NCI-H524 (cell line): ENCODE data around the gene SEPTIN2.
"Not testable (repeated sequence)": the region's sequence is repeated elsewhere in the genome, so short reads cannot be mapped to it uniquely, and the experiment has no call there.

Experiments
- DNase-seq, 2 experiments: peaks; one replicate each; lab custom pipeline; 2025; lab: John Stamatoyannopoulos, UW

Gene SEPTIN2

GRCh38 chr2:241288324-241288888, 27.3 kb upstream of the SEPTIN2 start:
- DNase-seq, result no peak

DNA sequence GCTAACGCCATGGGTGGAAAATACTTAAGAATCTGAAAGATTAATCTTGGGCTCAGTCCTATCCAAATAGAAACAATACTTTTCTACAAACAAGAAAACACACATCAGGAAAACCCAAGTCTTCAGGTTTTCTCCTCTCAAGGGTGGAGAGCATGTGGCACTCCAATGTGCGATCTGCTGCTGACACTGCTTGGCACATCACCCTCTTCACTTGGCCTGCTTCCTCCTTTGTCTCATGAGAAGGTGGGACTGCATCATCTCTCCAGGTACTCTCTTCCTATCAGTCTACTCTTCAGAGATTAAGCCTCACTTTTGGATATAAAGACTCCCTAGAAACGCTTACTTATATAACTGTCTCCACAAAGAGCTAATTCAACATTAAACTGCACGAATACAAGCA, 26.7 kb upstream of the SEPTIN2 start:
- DNase-seq, result no peak

DNA sequence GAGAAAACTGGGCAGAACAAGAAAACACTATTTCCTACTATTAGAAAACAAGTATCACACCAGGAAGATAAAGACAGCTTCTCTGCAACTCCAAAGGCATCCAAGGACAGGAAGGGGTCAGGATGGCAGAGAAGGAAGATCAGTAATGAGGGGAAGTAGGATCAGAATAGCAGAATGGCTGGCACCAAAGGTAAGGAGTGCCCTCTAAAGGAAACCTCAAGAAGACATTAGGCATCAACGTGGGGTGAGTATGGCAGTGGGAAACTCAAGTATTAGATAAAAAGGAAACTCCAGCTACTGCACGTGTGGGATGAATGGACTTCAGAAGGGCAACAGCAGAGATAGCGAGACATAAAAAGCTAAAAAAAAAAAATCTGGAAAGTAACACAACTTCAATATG, 26.1 kb upstream of the SEPTIN2 start:
- DNase-seq, result no peak

GRCh38 chr2:241291153-241291552, 24.6 kb upstream of the SEPTIN2 start:
- DNase-seq, result no peak

GRCh38 chr2:241291977-241292376, 23.7 kb upstream of the SEPTIN2 start:
- no peak for DNase-seq

- DNase-seq, result not testable (repeated sequence)
Measured at GRCh38 chr2:241293378-241293797, 22.3 kb upstream of the SEPTIN2 start.

DNA sequence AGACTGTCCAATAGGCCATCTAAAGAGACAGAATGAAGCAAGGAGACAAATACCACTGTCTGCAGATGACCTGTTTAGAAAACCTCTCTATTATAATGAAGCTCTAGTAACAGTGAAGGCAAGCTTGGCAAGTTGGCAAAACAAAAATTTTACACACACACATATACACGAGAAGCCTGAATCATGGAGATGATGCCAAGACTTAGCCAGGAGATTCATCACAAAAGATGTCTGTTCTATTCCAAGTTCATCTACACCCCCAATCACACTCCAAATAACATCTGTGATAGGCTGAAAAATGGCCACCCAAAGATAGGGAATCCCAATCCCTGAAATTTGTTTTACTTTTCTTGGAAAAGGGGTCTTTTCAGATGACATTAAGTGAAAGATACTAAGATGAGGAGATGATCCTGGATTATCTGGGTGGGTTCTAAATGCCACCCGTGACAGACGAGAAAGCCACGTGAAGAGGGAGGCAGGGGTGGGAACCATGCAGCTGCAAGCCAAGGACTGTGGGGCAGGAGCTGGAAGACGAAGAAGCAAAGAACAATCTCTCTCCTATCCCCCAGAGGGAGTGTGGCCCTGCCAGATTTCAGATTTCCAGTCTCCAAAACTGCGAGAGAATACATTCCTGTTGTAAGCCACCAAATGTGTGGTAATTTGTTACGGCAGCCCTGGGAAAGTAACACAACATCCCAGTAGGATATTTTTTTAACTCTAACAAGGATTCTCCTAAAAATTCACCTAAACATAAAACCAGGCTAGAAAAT, 20.2 kb upstream of the SEPTIN2 start:
- DNase-seq, result no peak

DNA sequence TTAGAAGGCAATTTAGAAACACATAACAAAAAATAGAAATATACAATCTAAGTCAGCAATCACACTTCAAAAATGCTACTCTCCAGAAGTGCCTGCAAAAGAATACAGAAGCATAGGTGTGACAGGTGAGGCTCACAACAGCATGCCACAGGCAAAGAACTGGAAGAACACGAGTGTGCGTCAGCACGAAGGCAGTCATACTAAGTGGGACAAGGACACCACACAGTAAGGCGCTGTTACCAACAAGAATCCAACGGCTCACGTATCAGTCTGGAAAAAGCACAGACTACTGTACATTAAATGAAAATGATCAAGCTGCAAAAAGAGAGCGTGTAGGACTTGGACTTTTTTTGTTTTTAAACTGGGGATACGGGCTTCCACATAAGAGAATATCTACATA, 19.0 kb upstream of the SEPTIN2 start:
- no peak for DNase-seq

- DNase-seq, result no peak
Measured at GRCh38 chr2:241298673-241299072, 17.1 kb upstream of the SEPTIN2 start.

DNA sequence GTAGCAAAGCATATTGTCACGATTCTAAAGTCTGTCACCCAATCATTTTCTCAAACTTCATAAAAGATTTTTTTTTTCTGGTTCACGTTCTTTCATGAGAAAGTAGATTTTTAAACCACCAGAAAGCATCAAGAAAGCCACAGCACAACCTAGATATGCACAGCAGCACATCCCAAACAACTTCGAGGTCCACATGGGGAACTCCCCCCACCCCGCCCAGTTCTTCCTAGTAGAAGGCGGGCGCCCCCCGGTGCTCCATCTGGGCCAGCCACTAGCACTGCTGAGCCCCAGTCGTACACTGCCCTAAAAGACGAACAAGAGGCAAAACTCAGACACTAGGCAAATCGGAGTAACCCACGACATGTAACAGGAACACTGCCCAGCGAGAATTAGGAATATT, 15.7 kb upstream of the SEPTIN2 start:
- no peak for DNase-seq

- no peak for DNase-seq
Measured at GRCh38 chr2:241302083-241302482, 13.6 kb upstream of the SEPTIN2 start.

GRCh38 chr2:241302759-241303651, 12.7 kb upstream of the SEPTIN2 start:
- peak; percentile 28 to 67 for DNase-seq

- no peak for DNase-seq
Measured at GRCh38 chr2:241304039-241304670, 11.6 kb upstream of the SEPTIN2 start.

DNA sequence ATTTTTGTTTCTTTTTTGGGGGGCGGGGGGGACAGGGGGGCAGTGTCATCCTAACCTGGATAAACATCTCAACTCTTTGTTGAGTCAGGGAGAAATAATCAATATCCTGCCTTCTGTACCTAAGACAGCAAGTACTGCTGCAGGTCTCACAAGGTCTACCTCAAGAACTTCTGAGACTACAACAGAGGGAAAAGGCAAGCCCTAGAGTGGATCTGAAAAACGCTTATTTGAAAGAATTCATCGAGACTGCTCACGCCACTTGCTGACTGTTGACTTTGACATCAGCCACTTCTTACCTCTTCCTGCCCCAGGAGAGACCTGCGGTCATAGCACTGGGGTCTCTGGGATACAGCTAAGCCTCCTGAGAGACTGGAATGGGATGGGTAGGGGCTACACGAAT, 8.7 kb upstream of the SEPTIN2 start:
- no peak for DNase-seq

DNA sequence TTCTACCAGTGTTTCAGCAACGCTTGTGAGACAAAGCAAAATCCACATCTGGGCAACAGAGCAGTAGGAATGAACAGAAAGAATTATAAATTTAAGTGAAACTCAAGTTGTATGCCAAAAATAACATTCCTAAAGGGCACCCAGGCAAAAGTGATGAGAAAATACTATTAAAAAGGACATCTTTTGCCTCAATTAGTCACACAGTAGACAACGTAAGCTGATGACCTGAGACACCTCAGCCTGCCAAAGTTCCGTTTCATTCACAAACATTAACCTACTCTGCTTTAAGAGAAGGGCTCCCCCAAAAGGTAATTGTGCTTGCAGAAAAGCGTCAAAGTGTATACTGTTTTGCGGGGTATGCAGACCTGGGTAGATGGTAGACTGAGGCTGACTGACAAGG, 7.5 kb upstream of the SEPTIN2 start:
- DNase-seq, result no peak

DNA sequence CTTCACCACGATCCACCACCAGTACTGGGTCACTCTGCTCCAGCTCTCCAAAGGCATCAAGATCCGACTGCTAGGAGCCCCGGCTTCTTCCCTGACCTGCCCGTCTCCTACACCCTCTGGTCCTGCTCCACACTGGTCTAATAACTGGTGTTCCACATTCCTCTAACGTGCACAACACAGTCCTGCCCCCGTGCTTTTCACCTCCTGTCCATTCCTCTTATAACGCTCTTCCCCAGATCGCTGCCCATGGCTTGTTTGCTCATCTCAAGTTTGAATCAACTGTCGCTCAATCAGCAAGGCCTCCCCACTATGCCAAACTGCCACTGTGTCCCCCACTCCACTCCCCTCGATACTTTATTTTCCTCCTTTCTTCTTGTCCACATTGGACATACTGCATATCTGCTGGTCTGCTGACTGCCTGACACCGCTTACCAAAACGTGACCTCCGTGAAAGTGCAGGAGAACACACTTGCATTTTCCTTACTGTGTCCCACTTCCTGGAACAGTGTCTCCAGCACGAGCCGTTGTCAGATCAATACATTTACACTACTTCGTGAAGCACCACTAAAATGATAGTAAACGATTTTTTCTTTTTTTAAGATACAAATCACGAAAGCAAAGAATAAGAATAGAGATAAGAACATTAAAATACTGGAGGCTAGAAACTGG, 6.8 kb upstream of the SEPTIN2 start:
- DNase-seq, result no peak

DNA sequence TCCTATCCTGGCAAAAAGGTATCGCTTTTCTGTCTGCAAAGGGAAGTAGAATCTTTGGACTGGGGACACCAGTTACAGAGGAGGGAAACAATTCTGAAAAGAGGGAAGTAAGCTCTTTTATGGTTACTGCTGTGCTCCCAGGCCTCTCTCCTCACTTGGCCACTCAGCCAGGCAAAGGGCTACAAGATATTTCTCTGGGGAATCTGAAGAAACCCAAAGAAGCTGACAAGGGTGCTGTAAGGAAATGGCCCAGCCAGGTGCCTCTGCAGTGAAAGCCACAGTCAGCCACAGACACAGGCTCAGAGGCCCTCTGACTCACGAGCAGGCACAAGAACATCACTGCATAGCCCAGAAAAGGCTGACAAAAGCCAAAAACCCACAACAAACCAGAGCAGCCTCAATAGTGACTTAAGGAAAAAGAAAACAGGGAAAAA, 6.0 kb upstream of the SEPTIN2 start:
- no peak for DNase-seq

- DNase-seq, result no peak
Measured at GRCh38 chr2:241310917-241311566, 4.7 kb upstream of the SEPTIN2 start.

DNA sequence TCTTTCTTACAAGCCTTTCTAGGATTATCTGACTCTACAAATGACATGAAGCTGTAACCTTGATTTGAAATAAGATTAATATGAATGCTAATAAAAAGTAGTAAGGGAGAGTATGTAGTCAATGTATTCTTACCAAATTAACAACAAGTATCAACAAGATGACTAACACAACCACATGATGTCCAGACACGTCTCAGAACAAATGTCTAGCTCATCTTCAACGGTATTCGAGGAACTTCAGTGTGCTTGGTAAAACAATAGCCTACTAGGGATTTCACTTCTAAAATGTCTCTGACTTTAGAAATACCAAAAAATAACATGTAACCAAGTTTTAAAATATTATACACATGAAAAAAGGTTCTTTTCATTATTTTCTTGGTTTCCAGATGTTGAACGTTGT, 3.6 kb upstream of the SEPTIN2 start:
- DNase-seq, result no peak

DNA sequence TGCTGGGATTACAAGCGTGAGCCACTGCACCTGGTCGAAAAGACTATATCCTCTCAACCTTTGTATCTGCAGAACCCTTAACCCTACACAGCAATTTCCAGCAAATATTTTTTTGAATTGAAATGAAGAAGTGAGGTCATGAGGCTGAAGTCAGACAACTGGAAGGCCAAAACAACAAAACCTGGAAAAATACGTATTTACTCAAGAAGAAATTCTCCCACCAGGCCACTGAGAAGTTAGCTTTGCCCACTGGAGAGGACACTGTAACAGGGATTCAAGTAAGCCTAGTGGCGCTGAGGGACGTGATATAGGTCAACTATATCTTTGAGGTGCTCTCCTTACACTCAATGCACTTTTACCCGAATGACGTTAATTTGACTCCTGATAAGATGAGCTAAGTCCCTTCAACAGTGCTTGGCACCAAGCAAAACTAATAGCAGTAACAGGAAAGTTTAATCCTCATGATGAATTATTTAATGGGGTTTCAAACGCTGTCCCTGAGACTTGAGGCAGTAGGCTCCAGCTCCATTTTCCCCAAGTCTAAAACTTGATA, 2.1 kb upstream of the SEPTIN2 start:
- no peak for DNase-seq
